WTC11 (cell line): ENCODE measurements around the gene GTF2H4. TPM values are rescaled to one million over a fixed set of nuclear protein-coding genes. Genes with fewer than 3 reads are reported as not detected.
"Not testable (repeated sequence)": the region's sequence is repeated elsewhere in the genome, so short reads cannot be mapped to it uniquely, and the experiment has no call there.

Experiments used
- ATAC-seq: fragments of 200-7000 bp; cut with Tn5 transposase; 2 replicates; pipeline ENCODE4 v1.10.0; 2021; ENCODE audit warnings: mild to moderate bottlenecking, moderate library complexity
- CTCF ChIA-PET: fragments of 300-600 bp; sonication (Branson Sonifier 250); formaldehyde crosslinking; loops from one replicate; lab custom pipeline; 2021; ENCODE audit warnings: antibody characterized with exemption; lab: Charles Lee
- POLR2A ChIA-PET: fragments of 350-600 bp; sonication (Branson Sonifier 250); formaldehyde crosslinking; loops from one replicate; lab custom pipeline; 2021; ENCODE audit warnings: antibody characterized with exemption; lab: Charles Lee
- DNase-seq: peaks from one replicate; pipeline ENCODE4 v3.0.0; 2021; ENCODE audit warnings: low spot score
- H3K27ac Mint-ChIP-seq: 2 replicates; pipeline ENCODE4 v1.8.0; 2021; ENCODE audit warnings: mixed read lengths
- H3K27me3 Mint-ChIP-seq: 2 replicates; pipeline ENCODE4 v1.8.0; 2021; ENCODE audit warnings: low read depth, mild to moderate bottlenecking, moderate library complexity, mixed read lengths
- H3K36me3 Mint-ChIP-seq: 2 replicates; pipeline ENCODE4 v1.8.0; 2021; ENCODE audit warnings: mixed read lengths
- H3K4me1 Mint-ChIP-seq: 2 replicates; pipeline ENCODE4 v1.8.0; 2022; ENCODE audit warnings: mixed read lengths
- H3K4me3 Mint-ChIP-seq: 2 replicates; pipeline ENCODE4 v1.8.0; 2021; ENCODE audit warnings: mild to moderate bottlenecking, moderate library complexity, mixed read lengths
- H3K9me3 Mint-ChIP-seq: 2 replicates; pipeline ENCODE4 v1.8.0; 2021; ENCODE audit warnings: mixed read lengths
- ATF3 ChIP-seq: sonication (generic); formaldehyde crosslinking; conservative IDR thresholded peaks from 2 replicates; pipeline ENCODE4 v1.8.1; 2022; ENCODE audit warnings: mild to moderate bottlenecking, missing genetic modification reagents
- CREM ChIP-seq: sonication (generic); formaldehyde crosslinking; IDR thresholded peaks from 2 replicates; pipeline ENCODE4 v1.8.1; 2022; ENCODE audit warnings: mild to moderate bottlenecking, missing genetic modification reagents, moderate library complexity
- EMX1 ChIP-seq: fragments of 250-450 bp; sonication (Bioruptor Pico); IDR thresholded peaks from 2 replicates; pipeline ENCODE4 v1.8.0; 2021; ENCODE audit warnings: mild to moderate bottlenecking
- FOXP4 ChIP-seq: sonication (generic); formaldehyde crosslinking; IDR thresholded peaks from 2 replicates; pipeline ENCODE4 v1.8.0; 2022; ENCODE audit warnings: mild to moderate bottlenecking, missing genetic modification reagents
- GTF2I ChIP-seq: fragments of 250-450 bp; sonication (Bioruptor Pico); conservative IDR thresholded peaks from 2 replicates; pipeline ENCODE4 v1.4.0; 2021; ENCODE audit warnings: mild to moderate bottlenecking
- JAZF1 ChIP-seq: fragments of 250-450 bp; sonication (Bioruptor Pico); IDR thresholded peaks from 2 replicates; pipeline ENCODE4 v1.9.0; 2021; ENCODE audit warnings: moderate library complexity, mild to moderate bottlenecking, inconsistent platforms
- KAT7 ChIP-seq: sonication (generic); formaldehyde crosslinking; IDR thresholded peaks from 2 replicates; pipeline ENCODE4 v1.8.1; 2023; ENCODE audit warnings: missing genetic modification reagents, mild to moderate bottlenecking, borderline replicate concordance
- MAX ChIP-seq: sonication (generic); formaldehyde crosslinking; IDR thresholded peaks from 2 replicates; pipeline ENCODE4 v1.8.0; 2022; ENCODE audit warnings: mild to moderate bottlenecking, missing genetic modification reagents
- NR3C1 ChIP-seq: sonication (generic); formaldehyde crosslinking; conservative IDR thresholded peaks from 2 replicates; pipeline ENCODE4 v1.8.1; 2023; ENCODE audit warnings: low read depth, mild to moderate bottlenecking, missing genetic modification reagents
- PRRX2 ChIP-seq: fragments of 250-450 bp; sonication (Bioruptor Pico); IDR thresholded peaks from 2 replicates; pipeline ENCODE4 v1.8.0; 2021; ENCODE audit warnings: mild to moderate bottlenecking
- SOX15 ChIP-seq: fragments of 250-450 bp; sonication (Bioruptor Pico); IDR thresholded peaks from 2 replicates; pipeline ENCODE4 v1.9.0; 2021; ENCODE audit warnings: mild to moderate bottlenecking
- TEAD4 ChIP-seq: sonication (generic); formaldehyde crosslinking; IDR thresholded peaks from 2 replicates; pipeline ENCODE4 v1.8.0; 2022; ENCODE audit warnings: mild to moderate bottlenecking, missing genetic modification reagents
- ZBTB21 ChIP-seq: sonication (generic); formaldehyde crosslinking; IDR thresholded peaks from 2 replicates; pipeline ENCODE4 v1.8.1; 2023; ENCODE audit warnings: mild to moderate bottlenecking, missing genetic modification reagents, borderline replicate concordance
- ZNF396 ChIP-seq: fragments of 250-450 bp; sonication (Bioruptor Pico); IDR thresholded peaks from 2 replicates; pipeline ENCODE4 v1.8.0; 2021; ENCODE audit warnings: mild to moderate bottlenecking, moderate library complexity, borderline replicate concordance
- total RNA-seq: library from RNA; stranded (reverse); gene quantifications from 3 replicates; pipeline ENCODE4 v1.2.3, GENCODE V29; 2021
- TF ChIP-seq, protein P1 (sequence below): fragments of 250-450 bp; sonication (Bioruptor Pico); IDR thresholded peaks from 2 replicates; pipeline ENCODE4 v1.8.0; 2021; ENCODE audit warnings: mild to moderate bottlenecking
- TF ChIP-seq, protein P2 (sequence below): fragments of 250-450 bp; sonication (Bioruptor Pico); IDR thresholded peaks from 2 replicates; pipeline ENCODE4 v1.9.0; 2021; ENCODE audit warnings: mild to moderate bottlenecking, borderline replicate concordance
- TF ChIP-seq, protein P3 (sequence below): sonication (generic); formaldehyde crosslinking; IDR thresholded peaks from 2 replicates; pipeline ENCODE4 v1.8.0; 2022; ENCODE audit warnings: missing genetic modification reagents

The GTF2H4 gene
- total RNA-seq, 1 experiment from 2014 or later = 49.2 TPM

DNA sequence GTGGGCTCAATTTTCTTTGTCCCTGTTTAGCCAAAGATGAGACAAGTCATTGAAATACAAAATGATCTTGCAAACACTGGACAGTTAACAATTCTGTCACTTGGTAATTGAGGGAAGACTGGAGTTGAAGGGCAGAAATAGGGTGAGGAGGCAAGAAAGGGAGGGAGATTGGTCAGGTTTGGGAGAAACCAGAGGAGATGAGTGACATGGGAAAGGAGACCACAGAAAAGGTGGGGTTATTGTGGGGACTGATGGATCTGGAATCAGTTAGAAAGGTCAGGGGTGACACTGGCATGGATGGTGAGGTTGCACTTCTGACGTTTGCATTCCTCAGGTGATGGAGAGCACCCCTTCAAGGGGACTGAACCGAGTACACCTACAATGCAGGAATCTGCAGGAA lies 693 bp downstream of the GTF2H4 start:
- Mint-ChIP-seq H3K4me1 (peaks cover 19% of the 10 kb centered on the region), H3K9me3 (no peaks in the 10 kb centered on the region), H3K27ac (peak overlapping the region; percentile 75; the same call in 1 of the 2 replicates), H3K36me3 (peaks cover 19% of the 10 kb centered on the region), H3K4me3 (peak overlapping the region; percentile 100), H3K27me3 (no peaks in the 10 kb centered on the region; the same call in 1 of the 2 replicates)
- ChIA-PET CTCF (interaction anchor here (1.1 to 2.0 kb wide), 6 partner anchors 26 to 229 kb away, joined by 3 to 18 read pairs (median 6); no protein-coding TSS in a partner anchor), POLR2A (interaction anchor here (0.6 to 1.4 kb wide), 2 partner anchors 73 to 162 kb away, joined by 3 to 7 read pairs; no protein-coding TSS in a partner anchor)
- no peak for ATAC-seq
- TF ChIP-seq MAX (CRISPR knock-in tag) = no peak
- no peak for TF ChIP-seq CREM (CRISPR knock-in tag)
- no peak for TF ChIP-seq TEAD4 (CRISPR knock-in tag)
- no peak for TF ChIP-seq FOXP4 (CRISPR knock-in tag)
- TF ChIP-seq, protein P1, sequence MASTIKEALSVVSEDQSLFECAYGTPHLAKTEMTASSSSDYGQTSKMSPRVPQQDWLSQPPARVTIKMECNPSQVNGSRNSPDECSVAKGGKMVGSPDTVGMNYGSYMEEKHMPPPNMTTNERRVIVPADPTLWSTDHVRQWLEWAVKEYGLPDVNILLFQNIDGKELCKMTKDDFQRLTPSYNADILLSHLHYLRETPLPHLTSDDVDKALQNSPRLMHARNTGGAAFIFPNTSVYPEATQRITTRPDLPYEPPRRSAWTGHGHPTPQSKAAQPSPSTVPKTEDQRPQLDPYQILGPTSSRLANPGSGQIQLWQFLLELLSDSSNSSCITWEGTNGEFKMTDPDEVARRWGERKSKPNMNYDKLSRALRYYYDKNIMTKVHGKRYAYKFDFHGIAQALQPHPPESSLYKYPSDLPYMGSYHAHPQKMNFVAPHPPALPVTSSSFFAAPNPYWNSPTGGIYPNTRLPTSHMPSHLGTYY = no peak
- no peak for TF ChIP-seq ZBTB21 (CRISPR knock-in tag)
- TF ChIP-seq EMX1 (CRISPR knock-in tag) = no peak
- TF ChIP-seq NR3C1 (CRISPR knock-in tag) = no peak
- no peak for TF ChIP-seq ZNF396
- no peak for TF ChIP-seq ATF3 (CRISPR knock-in tag)
- TF ChIP-seq JAZF1 (CRISPR knock-in tag) = no peak
- TF ChIP-seq PRRX2 (CRISPR knock-in tag) = no peak
- TF ChIP-seq, protein P2, sequence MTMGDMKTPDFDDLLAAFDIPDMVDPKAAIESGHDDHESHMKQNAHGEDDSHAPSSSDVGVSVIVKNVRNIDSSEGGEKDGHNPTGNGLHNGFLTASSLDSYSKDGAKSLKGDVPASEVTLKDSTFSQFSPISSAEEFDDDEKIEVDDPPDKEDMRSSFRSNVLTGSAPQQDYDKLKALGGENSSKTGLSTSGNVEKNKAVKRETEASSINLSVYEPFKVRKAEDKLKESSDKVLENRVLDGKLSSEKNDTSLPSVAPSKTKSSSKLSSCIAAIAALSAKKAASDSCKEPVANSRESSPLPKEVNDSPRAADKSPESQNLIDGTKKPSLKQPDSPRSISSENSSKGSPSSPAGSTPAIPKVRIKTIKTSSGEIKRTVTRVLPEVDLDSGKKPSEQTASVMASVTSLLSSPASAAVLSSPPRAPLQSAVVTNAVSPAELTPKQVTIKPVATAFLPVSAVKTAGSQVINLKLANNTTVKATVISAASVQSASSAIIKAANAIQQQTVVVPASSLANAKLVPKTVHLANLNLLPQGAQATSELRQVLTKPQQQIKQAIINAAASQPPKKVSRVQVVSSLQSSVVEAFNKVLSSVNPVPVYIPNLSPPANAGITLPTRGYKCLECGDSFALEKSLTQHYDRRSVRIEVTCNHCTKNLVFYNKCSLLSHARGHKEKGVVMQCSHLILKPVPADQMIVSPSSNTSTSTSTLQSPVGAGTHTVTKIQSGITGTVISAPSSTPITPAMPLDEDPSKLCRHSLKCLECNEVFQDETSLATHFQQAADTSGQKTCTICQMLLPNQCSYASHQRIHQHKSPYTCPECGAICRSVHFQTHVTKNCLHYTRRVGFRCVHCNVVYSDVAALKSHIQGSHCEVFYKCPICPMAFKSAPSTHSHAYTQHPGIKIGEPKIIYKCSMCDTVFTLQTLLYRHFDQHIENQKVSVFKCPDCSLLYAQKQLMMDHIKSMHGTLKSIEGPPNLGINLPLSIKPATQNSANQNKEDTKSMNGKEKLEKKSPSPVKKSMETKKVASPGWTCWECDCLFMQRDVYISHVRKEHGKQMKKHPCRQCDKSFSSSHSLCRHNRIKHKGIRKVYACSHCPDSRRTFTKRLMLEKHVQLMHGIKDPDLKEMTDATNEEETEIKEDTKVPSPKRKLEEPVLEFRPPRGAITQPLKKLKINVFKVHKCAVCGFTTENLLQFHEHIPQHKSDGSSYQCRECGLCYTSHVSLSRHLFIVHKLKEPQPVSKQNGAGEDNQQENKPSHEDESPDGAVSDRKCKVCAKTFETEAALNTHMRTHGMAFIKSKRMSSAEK (CRISPR knock-in tag) = no peak
- no peak for TF ChIP-seq SOX15
- no peak for TF ChIP-seq GTF2I
- no peak for TF ChIP-seq KAT7 (CRISPR knock-in tag)
- TF ChIP-seq, protein P3, sequence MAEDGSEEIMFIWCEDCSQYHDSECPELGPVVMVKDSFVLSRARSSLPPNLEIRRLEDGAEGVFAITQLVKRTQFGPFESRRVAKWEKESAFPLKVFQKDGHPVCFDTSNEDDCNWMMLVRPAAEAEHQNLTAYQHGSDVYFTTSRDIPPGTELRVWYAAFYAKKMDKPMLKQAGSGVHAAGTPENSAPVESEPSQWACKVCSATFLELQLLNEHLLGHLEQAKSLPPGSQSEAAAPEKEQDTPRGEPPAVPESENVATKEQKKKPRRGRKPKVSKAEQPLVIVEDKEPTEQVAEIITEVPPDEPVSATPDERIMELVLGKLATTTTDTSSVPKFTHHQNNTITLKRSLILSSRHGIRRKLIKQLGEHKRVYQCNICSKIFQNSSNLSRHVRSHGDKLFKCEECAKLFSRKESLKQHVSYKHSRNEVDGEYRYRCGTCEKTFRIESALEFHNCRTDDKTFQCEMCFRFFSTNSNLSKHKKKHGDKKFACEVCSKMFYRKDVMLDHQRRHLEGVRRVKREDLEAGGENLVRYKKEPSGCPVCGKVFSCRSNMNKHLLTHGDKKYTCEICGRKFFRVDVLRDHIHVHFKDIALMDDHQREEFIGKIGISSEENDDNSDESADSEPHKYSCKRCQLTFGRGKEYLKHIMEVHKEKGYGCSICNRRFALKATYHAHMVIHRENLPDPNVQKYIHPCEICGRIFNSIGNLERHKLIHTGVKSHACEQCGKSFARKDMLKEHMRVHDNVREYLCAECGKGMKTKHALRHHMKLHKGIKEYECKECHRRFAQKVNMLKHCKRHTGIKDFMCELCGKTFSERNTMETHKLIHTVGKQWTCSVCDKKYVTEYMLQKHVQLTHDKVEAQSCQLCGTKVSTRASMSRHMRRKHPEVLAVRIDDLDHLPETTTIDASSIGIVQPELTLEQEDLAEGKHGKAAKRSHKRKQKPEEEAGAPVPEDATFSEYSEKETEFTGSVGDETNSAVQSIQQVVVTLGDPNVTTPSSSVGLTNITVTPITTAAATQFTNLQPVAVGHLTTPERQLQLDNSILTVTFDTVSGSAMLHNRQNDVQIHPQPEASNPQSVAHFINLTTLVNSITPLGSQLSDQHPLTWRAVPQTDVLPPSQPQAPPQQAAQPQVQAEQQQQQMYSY (CRISPR knock-in tag) = no peak
- DNase-seq = no peak

- Mint-ChIP-seq H3K4me3 (0 out of 2 replicates have a peak overlapping the region, but pooled peaks have one; percentile 24), H3K36me3 (peaks cover 19% of the 10 kb centered on the region), H3K4me1 (peaks cover 30% of the 10 kb centered on the region)
- POLR2A ChIA-PET, H3K9me3 Mint-ChIP-seq, H3K27me3 Mint-ChIP-seq, CTCF ChIA-PET, H3K27ac Mint-ChIP-seq, ATAC-seq, DNase-seq: not testable (repeated sequence)
Measured at GRCh38 chr6:30910473-30910872, 2.5 kb downstream of the GTF2H4 start.
